Stimulated activated CD4-positive, alpha-beta T cell treated with anti-CD3 and anti-CD28 coated beads, Interleukin-12 subunit alpha, Interleukin-12 subunit beta, amount 100 ng/mL, for 48 hours (primary cell): ENCODE data around the gene EFNB2.

ENCODE experiments used
- DNase-seq, 3 donors: peaks; one replicate each; pipeline ENCODE4 v3.0.0-alpha.2; 2020; ENCODE audit warnings: low read depth in 2 of 3, low spot score in 1 of 3

Gene EFNB2

DNA sequence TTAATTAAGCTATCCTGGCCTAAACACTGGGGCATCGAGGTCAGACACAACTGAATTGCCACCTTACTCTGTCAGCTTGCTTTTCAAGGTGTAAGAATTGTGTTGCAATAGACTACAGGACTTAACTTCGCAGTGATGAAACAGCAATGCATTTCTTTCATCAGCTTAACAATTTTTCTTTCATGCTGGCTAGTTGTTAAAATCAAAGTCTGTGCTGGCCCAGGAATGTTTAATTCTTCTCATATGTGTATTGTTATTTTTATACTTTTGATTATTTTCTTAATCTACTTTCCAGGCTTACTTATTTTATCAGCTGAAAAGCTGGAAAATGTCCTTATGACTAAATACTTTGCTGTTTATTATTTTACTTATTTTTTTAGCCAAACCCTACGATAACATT, 79.7 kb downstream of the EFNB2 start:
- DNase-seq = no peak

DNA sequence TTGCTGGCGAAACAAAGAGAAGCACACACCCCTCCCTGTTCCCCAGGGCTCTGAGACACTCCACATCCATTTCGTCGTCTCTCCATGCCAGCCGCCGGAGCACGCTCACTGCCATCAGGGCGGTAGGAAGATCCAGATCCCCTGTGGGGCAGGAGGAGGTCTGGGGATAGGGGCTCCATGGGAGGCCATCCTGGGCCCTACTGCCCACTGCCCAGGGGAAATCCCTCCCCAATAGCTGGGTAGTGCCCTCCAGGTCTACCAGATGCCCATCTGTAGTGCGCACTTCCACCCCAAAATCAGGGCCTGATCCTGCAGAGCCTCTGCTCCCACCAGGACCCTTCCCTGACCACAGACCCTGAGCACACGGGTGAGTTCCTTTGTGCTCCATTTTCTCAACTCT, 80.3 kb downstream of the EFNB2 start:
- no peak for DNase-seq

DNA sequence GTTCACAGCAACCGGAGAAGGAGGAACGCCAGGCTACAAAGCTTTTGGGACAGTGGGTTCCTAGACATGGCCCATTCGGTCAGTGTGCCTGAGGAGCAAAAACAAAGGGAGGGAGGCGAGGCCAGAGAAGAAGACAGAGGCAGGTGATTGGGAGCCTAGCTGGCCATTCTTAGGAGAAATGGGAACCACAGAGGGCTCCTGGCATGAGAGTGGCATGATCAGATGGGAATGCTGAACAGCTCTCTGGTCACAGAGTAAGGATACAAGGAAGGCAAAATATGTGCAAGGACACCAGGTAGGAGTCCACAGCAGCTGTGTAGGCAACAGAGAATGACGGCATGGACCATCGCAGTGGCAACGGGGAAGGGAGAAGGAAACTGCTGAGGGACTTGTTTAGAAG, 82.4 kb downstream of the EFNB2 start:
- no peak for DNase-seq

- DNase-seq = no peak
These were observed 84.5 kb downstream of the EFNB2 start for GRCh38 chr13:106450991-106451390.

DNA sequence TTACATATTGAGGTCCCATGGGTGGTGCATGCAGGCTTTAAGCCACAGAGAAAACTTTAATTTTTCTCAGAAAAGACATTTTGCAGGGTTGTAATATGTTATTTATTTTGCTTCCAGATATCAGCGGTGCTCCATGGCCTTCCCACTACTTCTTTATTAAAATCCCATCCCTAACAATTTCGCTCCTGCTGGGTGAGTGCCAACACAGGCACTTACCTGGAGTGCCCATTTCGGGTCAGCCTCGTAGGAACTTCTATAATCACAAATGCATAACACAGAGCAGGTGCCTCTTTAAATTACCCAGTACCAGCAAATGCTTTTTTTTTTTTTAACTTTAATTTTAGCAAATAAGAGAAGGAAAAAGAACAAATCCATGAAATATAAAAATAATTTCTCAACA, 86.4 kb downstream of the EFNB2 start:
- DNase-seq = no peak

DNA sequence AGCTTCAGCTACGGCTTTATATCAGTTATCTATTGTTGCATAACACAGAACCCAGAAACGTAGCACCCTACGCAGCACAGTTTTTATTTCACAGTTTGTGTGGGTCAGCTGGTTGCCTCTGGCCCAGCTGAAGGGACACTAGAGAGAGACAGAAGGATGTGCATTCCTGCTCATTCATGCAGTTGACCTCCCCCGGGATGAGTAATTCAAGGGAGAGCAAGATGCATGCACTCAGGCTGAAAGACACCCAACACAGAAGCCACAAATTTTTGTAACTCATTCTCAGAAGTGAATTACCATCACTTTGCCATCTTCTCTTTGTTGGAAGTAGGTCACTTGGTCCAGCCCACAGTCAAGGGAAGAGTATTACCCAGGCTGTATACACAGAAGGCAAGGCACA, 89.5 kb downstream of the EFNB2 start:
- DNase-seq = no peak

- DNase-seq = no peak
These were observed 91.7 kb downstream of the EFNB2 start for GRCh38 chr13:106443607-106444322.

GRCh38 chr13:106440866-106441265, 94.6 kb downstream of the EFNB2 start:
- no peak for DNase-seq
